ENCODE data around the gene ETS1. TPM values are rescaled to one million over a fixed set of nuclear protein-coding genes. Genes with fewer than 3 reads are reported as not detected.

The ETS1 gene
- total RNA-seq, 1 donor from 2014 or later: 121 TPM

DNA sequence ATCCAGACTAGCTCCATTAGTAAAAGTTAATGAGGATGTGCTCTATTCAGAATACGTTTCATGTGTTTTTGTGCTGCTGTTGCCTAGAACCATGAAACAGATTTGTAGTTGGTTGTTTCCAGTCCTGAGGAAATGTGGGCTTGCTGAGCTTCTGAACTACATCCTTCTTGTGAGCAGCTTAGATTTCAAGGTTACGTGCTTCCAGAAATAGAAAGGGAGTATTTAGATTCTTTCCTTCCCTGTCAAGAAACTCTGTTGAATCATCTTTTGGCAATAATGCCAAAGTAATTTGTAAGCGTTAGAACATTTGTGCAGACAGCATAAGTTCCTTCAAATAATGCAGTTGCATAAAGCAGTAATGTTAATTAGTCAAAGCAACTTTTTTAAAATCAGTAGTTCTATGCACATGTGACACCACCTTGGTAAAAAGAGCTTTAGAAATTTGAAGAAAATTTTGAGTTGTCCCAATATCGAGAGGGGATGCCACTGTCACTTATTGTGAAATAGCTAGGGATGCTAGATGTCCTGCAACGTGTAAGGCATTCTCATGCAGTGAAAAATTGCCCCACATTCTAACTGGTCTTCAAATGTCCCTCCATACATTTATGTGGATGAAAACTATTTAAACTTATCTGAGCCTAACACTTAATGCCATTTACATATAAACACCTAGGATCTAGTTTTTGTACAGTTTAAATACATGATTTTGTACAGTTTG lies 169.6 kb downstream of the ETS1 start:
- Histone ChIP-seq H3K9me3 (no peaks in the 10 kb centered on the region), H3K36me3 (no peaks in the 10 kb centered on the region), H3K27ac (no peak overlapping the region), H3K27me3 (no peaks in the 10 kb centered on the region), H3K4me1 (peaks cover 8% of the 10 kb centered on the region), H3K4me3 (no peak overlapping the region)
- intact Hi-C loops (cut with DNase I): no loop called here
- no peak for DNase-seq
- ATAC-seq: no peak
- TF ChIP-seq, protein P1, sequence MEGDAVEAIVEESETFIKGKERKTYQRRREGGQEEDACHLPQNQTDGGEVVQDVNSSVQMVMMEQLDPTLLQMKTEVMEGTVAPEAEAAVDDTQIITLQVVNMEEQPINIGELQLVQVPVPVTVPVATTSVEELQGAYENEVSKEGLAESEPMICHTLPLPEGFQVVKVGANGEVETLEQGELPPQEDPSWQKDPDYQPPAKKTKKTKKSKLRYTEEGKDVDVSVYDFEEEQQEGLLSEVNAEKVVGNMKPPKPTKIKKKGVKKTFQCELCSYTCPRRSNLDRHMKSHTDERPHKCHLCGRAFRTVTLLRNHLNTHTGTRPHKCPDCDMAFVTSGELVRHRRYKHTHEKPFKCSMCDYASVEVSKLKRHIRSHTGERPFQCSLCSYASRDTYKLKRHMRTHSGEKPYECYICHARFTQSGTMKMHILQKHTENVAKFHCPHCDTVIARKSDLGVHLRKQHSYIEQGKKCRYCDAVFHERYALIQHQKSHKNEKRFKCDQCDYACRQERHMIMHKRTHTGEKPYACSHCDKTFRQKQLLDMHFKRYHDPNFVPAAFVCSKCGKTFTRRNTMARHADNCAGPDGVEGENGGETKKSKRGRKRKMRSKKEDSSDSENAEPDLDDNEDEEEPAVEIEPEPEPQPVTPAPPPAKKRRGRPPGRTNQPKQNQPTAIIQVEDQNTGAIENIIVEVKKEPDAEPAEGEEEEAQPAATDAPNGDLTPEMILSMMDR (IDR thresholded peaks at IDR 0.05): no peak

- intact Hi-C loops (cut with DNase I): no loop called here
- TF ChIP-seq, protein P1 (IDR thresholded peaks at IDR 0.05): no peak
These were observed 170.4 kb downstream of the ETS1 start for GRCh38 chr11:128416976-128417375.

DNA sequence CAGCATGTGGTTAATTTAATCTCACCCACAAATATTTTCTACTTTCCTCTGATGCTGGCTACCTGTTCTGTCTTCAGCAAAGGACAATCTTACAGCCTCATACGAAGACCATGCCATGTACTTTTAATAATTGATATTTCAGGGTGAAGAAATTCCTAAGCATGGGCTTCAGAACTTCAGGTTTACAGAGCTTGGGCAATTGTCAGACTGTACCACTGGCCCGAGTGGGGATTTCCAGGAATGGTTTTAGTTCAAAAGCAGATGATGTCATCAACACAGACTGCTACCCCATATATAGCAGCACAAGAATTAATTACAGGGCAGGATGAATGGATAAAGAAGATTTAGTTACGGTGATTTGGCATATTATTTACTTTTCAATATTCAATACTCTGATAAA lies 171.8 kb downstream of the ETS1 start:
- DNase-seq (no peak), ATAC-seq (no peak)
- H3K4me3 ChIP-seq: no peak overlapping the region
- H3K36me3 ChIP-seq: no peaks in the 10 kb centered on the region
- H3K4me1 ChIP-seq: peaks cover 8% of the 10 kb centered on the region
- TF ChIP-seq, protein P1 (IDR thresholded peaks at IDR 0.05): no peak
- no peaks in the 10 kb centered on the region for H3K27me3 ChIP-seq
- no peak overlapping the region for H3K27ac ChIP-seq
- intact Hi-C loops (cut with DNase I): no loop called here
- H3K9me3 ChIP-seq: no peaks in the 10 kb centered on the region

More at GRCh38 chr11:128416976-128417375, 170.4 kb downstream of the ETS1 start:
- ATAC-seq (no peak), DNase-seq (no peak)
- Histone ChIP-seq H3K4me3 (no peak overlapping the region), H3K4me1 (peaks cover 8% of the 10 kb centered on the region), H3K27ac (no peak overlapping the region), H3K36me3 (no peaks in the 10 kb centered on the region), H3K27me3 (no peaks in the 10 kb centered on the region), H3K9me3 (no peaks in the 10 kb centered on the region)

DNA sequence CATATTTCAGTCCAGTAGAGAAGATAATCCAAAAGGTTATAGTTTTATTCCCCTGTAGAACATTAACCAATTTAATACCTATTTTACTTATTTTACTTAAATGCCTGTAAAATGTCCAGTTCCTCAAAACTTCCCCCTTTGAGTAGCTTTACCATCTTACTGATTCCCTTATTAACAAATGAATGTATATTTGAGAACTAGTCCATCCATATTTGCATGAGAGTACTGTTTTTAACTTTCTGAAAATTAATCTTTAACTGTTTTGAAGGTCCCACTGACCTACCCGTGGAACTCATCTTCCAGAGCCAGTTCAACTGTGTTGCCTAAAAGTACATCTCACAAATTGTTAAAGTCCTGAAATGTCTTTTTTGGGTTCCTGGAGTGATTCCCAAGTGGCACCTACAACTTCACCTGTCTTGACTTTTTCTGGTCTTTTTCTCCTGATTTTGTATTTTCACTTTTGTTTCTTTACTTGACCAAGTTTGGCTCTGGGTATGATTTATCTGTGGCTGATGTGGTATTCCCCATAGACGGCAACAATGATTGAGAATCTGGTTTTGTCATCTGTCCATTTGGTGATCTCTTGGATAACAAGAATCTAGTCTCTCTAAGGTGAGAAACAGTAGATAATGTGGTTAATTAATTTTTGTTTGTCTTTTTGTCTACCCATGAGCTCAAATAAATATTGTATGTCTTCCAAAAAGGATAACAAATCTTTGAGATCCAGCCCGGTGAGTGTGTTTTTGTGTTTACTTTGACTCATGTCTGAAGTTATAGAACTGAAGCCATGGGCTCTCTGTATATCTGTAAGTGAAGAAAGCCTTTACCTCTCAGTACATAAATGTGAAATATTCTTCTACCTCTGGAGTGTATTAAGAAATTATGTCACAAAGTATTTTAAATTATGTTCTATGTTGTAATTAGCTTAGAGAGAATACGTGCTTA lies 174.2 kb downstream of the ETS1 start:
- Histone ChIP-seq H3K27me3 (no peaks in the 10 kb centered on the region), H3K27ac (no peak overlapping the region), H3K4me3 (no peak overlapping the region), H3K4me1 (peaks cover 14% of the 10 kb centered on the region), H3K36me3 (no peaks in the 10 kb centered on the region), H3K9me3 (no peaks in the 10 kb centered on the region)
- ATAC-seq: no peak
- intact Hi-C loops (cut with DNase I): no loop called here
- no peak for DNase-seq
- TF ChIP-seq, protein P1 (IDR thresholded peaks at IDR 0.05): no peak

GRCh38 chr11:128411812-128412211 lies 175.5 kb downstream of the ETS1 start:
- ATAC-seq (no peak), DNase-seq (no peak)
- H3K4me1 ChIP-seq: peaks cover 11% of the 10 kb centered on the region
- no peaks in the 10 kb centered on the region for H3K27me3 ChIP-seq
- no peaks in the 10 kb centered on the region for H3K36me3 ChIP-seq
- TF ChIP-seq, protein P1 (IDR thresholded peaks at IDR 0.05): no peak
- no peaks in the 10 kb centered on the region for H3K9me3 ChIP-seq
- no peak overlapping the region for H3K27ac ChIP-seq
- no peak overlapping the region for H3K4me3 ChIP-seq
- intact Hi-C loops (cut with DNase I): no loop called here

Measured in upper lobe of right lung (tissue), 1 donor.